ENCODE data around the gene FNIP2.
A peak's percentile ranks its signal among the peaks of the same experiment; 100 is the strongest.
"Not testable (repeated sequence)": the region's sequence is repeated elsewhere in the genome, so short reads cannot be mapped to it uniquely, and the experiment has no call there.

FNIP2 gene

DNA sequence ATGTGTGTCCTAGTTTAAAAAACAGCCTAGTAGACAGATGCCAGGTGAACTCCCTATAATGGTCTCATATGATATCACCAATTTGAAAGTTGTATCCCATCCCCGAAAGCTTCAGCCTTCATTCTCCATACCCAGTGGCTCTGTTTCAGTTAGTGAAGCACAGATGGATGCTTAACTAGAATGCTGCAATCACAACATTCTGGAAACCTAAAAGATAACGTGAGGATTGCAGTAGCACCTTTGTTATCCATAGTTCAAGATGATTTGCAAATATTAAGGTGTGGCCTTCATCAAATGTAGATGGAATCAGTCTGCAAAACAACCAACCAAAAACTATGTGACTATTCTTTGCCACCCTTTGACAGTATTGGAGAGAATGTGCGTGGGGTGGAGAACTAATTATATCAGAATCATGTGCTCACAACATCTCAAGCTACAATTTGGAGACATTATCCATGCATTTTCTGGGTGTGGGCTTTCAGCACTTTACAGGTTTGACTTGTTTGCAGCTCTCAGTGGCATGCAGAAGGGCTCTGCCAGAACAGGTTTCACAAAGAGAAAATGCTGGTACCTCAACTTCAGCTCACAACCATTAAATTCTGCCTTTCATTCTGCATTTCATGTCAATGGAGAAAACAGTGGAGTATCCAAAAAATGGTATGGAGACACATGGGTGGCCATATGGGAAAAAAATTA is 27.4 kb upstream of the FNIP2 start:
- Histone ChIP-seq H3K27me3 (replicated peaks) (no peaks in the 10 kb centered on the region), H3K36me3 (replicated peaks) (no peaks in the 10 kb centered on the region), H3K4me3 (ENCODE audit: low read depth, low read length) (no peak overlapping the region), H3K27ac (no peak overlapping the region)
- in situ Hi-C loops (cut with HindIII; ENCODE audit: low pct_ligation_motif_present, low sequenced_read_pairs) = no loop called here
- no peak for DNase-seq
- TF ChIP-seq, protein P1, sequence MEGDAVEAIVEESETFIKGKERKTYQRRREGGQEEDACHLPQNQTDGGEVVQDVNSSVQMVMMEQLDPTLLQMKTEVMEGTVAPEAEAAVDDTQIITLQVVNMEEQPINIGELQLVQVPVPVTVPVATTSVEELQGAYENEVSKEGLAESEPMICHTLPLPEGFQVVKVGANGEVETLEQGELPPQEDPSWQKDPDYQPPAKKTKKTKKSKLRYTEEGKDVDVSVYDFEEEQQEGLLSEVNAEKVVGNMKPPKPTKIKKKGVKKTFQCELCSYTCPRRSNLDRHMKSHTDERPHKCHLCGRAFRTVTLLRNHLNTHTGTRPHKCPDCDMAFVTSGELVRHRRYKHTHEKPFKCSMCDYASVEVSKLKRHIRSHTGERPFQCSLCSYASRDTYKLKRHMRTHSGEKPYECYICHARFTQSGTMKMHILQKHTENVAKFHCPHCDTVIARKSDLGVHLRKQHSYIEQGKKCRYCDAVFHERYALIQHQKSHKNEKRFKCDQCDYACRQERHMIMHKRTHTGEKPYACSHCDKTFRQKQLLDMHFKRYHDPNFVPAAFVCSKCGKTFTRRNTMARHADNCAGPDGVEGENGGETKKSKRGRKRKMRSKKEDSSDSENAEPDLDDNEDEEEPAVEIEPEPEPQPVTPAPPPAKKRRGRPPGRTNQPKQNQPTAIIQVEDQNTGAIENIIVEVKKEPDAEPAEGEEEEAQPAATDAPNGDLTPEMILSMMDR (IDR thresholded peaks at IDR 0.05; ENCODE audit: low read depth, low read length, missing control alignments) = no peak

GRCh38 chr4:158746537-158746936 is 22.3 kb upstream of the FNIP2 start:
- DNase-seq; H3K4me3 ChIP-seq (ENCODE audit: low read depth, low read length); in situ Hi-C loops (cut with HindIII; ENCODE audit: low pct_ligation_motif_present, low sequenced_read_pairs); H3K27me3 ChIP-seq (replicated peaks); H3K36me3 ChIP-seq (replicated peaks); H3K27ac ChIP-seq: not testable (repeated sequence)

DNA sequence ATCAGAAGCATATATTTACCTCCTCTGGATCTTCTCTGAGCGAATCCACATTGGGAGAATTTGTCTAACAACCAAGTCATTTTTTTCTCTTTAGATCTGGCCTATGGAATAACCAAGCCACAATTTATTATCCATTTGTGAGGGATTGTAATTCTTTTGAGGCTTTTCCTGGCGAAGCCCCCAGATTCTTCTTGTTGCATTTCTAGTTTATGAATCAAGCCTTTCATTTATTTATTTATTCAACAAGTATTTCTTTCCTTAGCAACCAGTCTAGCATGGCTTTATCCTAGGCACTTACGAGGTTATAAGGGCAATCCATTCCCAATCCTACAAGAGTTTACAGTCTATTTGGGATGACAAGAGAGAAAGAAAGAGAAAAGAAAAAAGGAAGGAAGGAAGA is 18.4 kb upstream of the FNIP2 start:
- Histone ChIP-seq H3K36me3 (replicated peaks) (no peaks in the 10 kb centered on the region), H3K27me3 (replicated peaks) (no peaks in the 10 kb centered on the region), H3K4me3 (ENCODE audit: low read depth, low read length) (no peak overlapping the region), H3K27ac (peak overlapping the region; percentile 36)
- TF ChIP-seq, protein P1 (IDR thresholded peaks at IDR 0.05; ENCODE audit: low read depth, low read length, missing control alignments) = no peak
- DNase-seq = peak; percentile 73
- in situ Hi-C loops (cut with HindIII; ENCODE audit: low pct_ligation_motif_present, low sequenced_read_pairs) = no loop called here

DNA sequence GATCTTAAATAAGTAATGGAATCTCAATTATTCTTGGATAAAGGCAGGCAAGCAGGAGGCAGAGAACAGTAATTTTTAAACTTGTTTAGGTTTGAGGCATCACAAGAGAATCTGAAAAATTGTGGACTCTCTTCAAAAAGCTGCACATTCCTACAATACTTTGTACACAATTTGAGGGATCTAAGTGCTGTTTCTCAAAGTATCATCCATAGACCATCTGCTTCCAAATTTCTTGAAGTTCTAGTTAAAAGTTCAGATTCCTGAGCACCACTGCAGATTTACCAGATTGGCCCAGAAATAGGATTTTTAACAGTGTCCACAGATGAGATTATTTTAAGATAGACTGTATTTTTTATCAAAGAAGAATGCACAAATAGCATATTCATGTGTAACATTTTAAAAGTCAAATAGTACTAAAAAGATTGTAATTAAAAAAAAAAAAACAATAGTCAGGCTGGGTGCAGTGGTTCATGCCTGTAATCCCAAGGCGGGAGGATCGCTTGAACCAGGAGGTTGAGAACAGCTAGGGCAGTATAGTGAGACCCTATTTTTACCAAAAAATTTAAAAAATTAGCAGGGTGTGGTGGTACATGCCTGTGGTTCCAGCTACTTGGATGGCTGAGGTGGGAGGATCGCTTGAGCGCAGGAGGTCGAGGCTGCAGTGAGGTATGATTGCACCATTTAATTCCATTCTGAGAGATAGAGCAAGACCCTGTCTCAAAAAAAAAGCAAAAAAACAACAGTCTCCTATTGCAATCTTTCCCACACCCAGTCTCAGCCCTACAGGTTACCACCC is 14.2 kb upstream of the FNIP2 start:
- DNase-seq = no peak
- Histone ChIP-seq H3K4me3 (ENCODE audit: low read depth, low read length) (no peak overlapping the region), H3K36me3 (replicated peaks) (no peaks in the 10 kb centered on the region), H3K27me3 (replicated peaks) (no peaks in the 10 kb centered on the region), H3K27ac (no peak overlapping the region)
- TF ChIP-seq, protein P1 (IDR thresholded peaks at IDR 0.05; ENCODE audit: low read depth, low read length, missing control alignments) = no peak
- in situ Hi-C loops (cut with HindIII; ENCODE audit: low pct_ligation_motif_present, low sequenced_read_pairs) = no loop called here

DNA sequence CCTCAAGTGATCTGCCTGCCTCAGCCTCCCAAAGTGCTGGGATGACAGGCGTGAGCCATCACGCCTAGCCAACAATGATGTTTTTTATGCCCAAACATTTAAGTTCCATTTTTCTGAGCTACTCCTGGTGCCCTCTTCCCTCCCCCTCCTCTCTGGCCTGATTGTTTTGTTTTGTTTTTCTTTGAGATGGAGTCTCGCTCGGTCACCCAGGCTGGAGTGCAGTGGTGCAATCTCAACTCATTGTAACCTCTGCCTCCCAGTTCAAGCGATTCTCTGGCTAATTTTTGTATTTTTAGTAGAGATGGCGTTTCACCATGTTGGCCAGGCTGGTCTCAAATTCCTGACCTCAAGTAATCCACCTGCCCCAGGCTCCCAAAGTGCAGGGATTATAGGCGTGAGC is 13.0 kb upstream of the FNIP2 start:
- DNase-seq; H3K27ac ChIP-seq; H3K36me3 ChIP-seq (replicated peaks); in situ Hi-C loops (cut with HindIII; ENCODE audit: low pct_ligation_motif_present, low sequenced_read_pairs); H3K27me3 ChIP-seq (replicated peaks); H3K4me3 ChIP-seq (ENCODE audit: low read depth, low read length): not testable (repeated sequence)

- in situ Hi-C loops (cut with HindIII; ENCODE audit: low pct_ligation_motif_present, low sequenced_read_pairs) = no loop called here
- Histone ChIP-seq H3K4me3 (ENCODE audit: low read depth, low read length) (no peak overlapping the region), H3K27ac (no peak overlapping the region), H3K27me3 (replicated peaks) (no peaks in the 10 kb centered on the region), H3K36me3 (replicated peaks) (no peaks in the 10 kb centered on the region)
- no peak for DNase-seq
- TF ChIP-seq, protein P1 (IDR thresholded peaks at IDR 0.05; ENCODE audit: low read depth, low read length, missing control alignments) = no peak
Observed at GRCh38 chr4:158756588-158756987, 12.2 kb upstream of the FNIP2 start.
